ENCODE data around the gene TBX1. TPM values are rescaled to one million over a fixed set of nuclear protein-coding genes. Genes with fewer than 3 reads are reported as not detected.

Gene TBX1
- total and polyA plus RNA-seq, 8 donors = 0.43 to 1.1 (median 0.68) TPM; not detected in 4

- peak overlapping the region; percentile 34 to 47 (median 40) for H3K4me3 ChIP-seq
- H3K9me3 ChIP-seq = no peaks in the 10 kb centered on the region
- intact Hi-C loops (cut with DNase I; ENCODE audit: low total_unique reads) = loop anchor here (5.0 kb wide), 1 partner anchor 181 kb away; no protein-coding TSS in a partner anchor
- TF ChIP-seq CTCF (IDR thresholded peaks at IDR 0.05) (peak in 6 of 7 experiments; percentile 72 to 96 (median 92)), EP300 (IDR thresholded peaks at IDR 0.05) (no peak), POLR2AphosphoS5 (IDR thresholded peaks at IDR 0.05) (no peak)
- peaks cover 6 to 12% (median 11%) of the 10 kb centered on the region in 4 donors for H3K4me1 ChIP-seq
- H3K27ac ChIP-seq = no peak overlapping the region
- 0 to 2% (median 2%) methylated on average over 26 to 48 of the region's 48 CpGs for WGBS, 5 donors
- DNase-seq = peak; percentile 84 to 93
- H3K27me3 ChIP-seq = peaks cover 0 to 37% (median 4%) of the 10 kb centered on the region in 3 donors
- H3K36me3 ChIP-seq = no peaks in the 10 kb centered on the region
Measured at GRCh38 chr22:19730655-19731360, 29.8 kb upstream of the TBX1 start.

- intact Hi-C loops (cut with DNase I; ENCODE audit: low total_unique reads) = loop anchor here (5.0 kb wide), 1 partner anchor 181 kb away; no protein-coding TSS in a partner anchor
- no peaks in the 10 kb centered on the region for H3K9me3 ChIP-seq
Measured at GRCh38 chr22:19731361-19732135, 29.0 kb upstream of the TBX1 start.

GRCh38 chr22:19732403-19733113 lies 28.0 kb upstream of the TBX1 start:
- 76 to 89% (median 87%) methylated on average over 9 to 10 of the region's 10 CpGs for WGBS, 5 donors
- H3K4me1 ChIP-seq = peaks cover 6 to 12% (median 11%) of the 10 kb centered on the region in 4 donors
- H3K4me3 ChIP-seq = no peak overlapping the region
- no peak overlapping the region for H3K27ac ChIP-seq
- no peaks in the 10 kb centered on the region for H3K36me3 ChIP-seq
- DNase-seq = no peak
- TF ChIP-seq POLR2A (IDR thresholded peaks at IDR 0.05) (no peak), EP300 (IDR thresholded peaks at IDR 0.05) (no peak), POLR2AphosphoS5 (IDR thresholded peaks at IDR 0.05) (no peak), CTCF (IDR thresholded peaks at IDR 0.05) (no peak)
- no peaks in the 10 kb centered on the region for H3K9me3 ChIP-seq
- H3K27me3 ChIP-seq = peaks cover 0 to 39% (median 4%) of the 10 kb centered on the region in 3 donors
- intact Hi-C loops (cut with DNase I; ENCODE audit: low total_unique reads) = loop anchor here (5.0 kb wide), 1 partner anchor 180 kb away; no protein-coding TSS in a partner anchor

More at GRCh38 chr22:19731361-19732135, 29.0 kb upstream of the TBX1 start:
- WGBS, 5 donors = 60 to 72% (median 63%) methylated on average over 10 to 21 of the region's 21 CpGs
- Histone ChIP-seq H3K27me3 (peaks cover 0 to 38% (median 4%) of the 10 kb centered on the region in 3 donors), H3K27ac (no peak overlapping the region), H3K36me3 (no peaks in the 10 kb centered on the region), H3K4me3 (peak overlapping the region in 1 of 4 donors; percentile 43), H3K4me1 (peaks cover 6 to 12% (median 11%) of the 10 kb centered on the region in 4 donors)
- no peak for DNase-seq
- no peak for TF ChIP-seq EP300 (IDR thresholded peaks at IDR 0.05)
- TF ChIP-seq POLR2A (IDR thresholded peaks at IDR 0.05) = no peak
- TF ChIP-seq CTCF (IDR thresholded peaks at IDR 0.05) = no peak
- no peak for TF ChIP-seq POLR2AphosphoS5 (IDR thresholded peaks at IDR 0.05)

- intact Hi-C loops (cut with DNase I; ENCODE audit: low total_unique reads) = loop anchor here (5.0 kb wide), 1 partner anchor 179 kb away; no protein-coding TSS in a partner anchor
- peaks cover 0 to 50% (median 4%) of the 10 kb centered on the region in 3 donors for H3K27me3 ChIP-seq
- no peaks in the 10 kb centered on the region for H3K36me3 ChIP-seq
- TF ChIP-seq CTCF (IDR thresholded peaks at IDR 0.05) = no peak
- no peak for TF ChIP-seq EP300 (IDR thresholded peaks at IDR 0.05)
- no peak for TF ChIP-seq POLR2A (IDR thresholded peaks at IDR 0.05)
- no peak for TF ChIP-seq POLR2AphosphoS5 (IDR thresholded peaks at IDR 0.05)
- no peak overlapping the region for H3K4me3 ChIP-seq
- no peaks in the 10 kb centered on the region for H3K9me3 ChIP-seq
- no peak overlapping the region for H3K27ac ChIP-seq
- 64 to 70% (median 66%) methylated on average over 5 of the region's 5 CpGs for WGBS, 5 donors
- no peak for DNase-seq
- H3K4me1 ChIP-seq = peaks cover 6 to 12% (median 11%) of the 10 kb centered on the region in 4 donors
Measured at GRCh38 chr22:19733755-19734154, 26.8 kb upstream of the TBX1 start.

Data from stomach (tissue), 9 donors.